ENCODE data around the gene GPR143. TPM values are rescaled to one million over a fixed set of nuclear protein-coding genes. Genes with fewer than 3 reads are reported as not detected.

The GPR143 gene
- total and polyA plus RNA-seq, 4 donors = 0.33 to 1.4 (median 0.48) TPM

DNA sequence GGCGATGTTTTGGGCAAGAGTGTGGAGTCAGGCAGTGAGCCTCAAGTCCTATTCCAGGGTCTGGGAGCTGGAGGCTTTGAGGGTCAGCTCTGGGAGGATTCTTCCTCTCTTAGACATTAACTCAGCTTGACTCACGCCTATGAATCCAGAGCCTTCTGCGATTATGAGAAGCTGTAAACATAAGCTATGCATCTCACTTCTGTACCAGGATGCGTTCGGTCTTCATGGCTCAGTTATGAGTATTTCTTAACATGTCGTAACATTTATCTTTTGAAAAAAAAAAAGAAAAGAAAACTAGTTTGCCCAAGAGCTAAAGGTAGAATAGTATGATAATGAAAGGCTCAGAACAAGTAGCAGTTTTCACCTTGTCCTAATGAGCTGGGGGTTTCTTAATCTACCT, 25.2 kb upstream of the GPR143 start:
- Histone ChIP-seq H3K4me1 (ENCODE audit: control insufficient read depth in 4 of 4, insufficient read depth in 4 of 4, low read length in 3 of 4) (peaks cover 6 to 33% (median 20%) of the 10 kb centered on the region in 4 donors), H3K27me3 (ENCODE audit: control insufficient read depth in 4 of 4, insufficient read depth in 4 of 4, low read length in 3 of 4) (peaks cover 0 to 3% (median 0%) of the 10 kb centered on the region in 4 donors), H3K9me3 (ENCODE audit: control insufficient read depth in 4 of 4, low read length in 3 of 4) (no peaks in the 10 kb centered on the region), H3K4me3 (ENCODE audit: low read depth in 1 of 3, low read length in 3 of 3) (no peak overlapping the region), H3K36me3 (ENCODE audit: control insufficient read depth in 4 of 4, insufficient read depth in 3 of 4, low read depth in 1 of 4, low read length in 3 of 4) (no peaks in the 10 kb centered on the region), H3K27ac (ENCODE audit: low read depth in 1 of 2, low read length in 2 of 2) (no peak overlapping the region), H3K9ac (ENCODE audit: low read depth in 1 of 2, low read length in 2 of 2) (no peak overlapping the region)
- WGBS = 76% methylated on average over 6 of the region's 6 CpGs
- no peak for DNase-seq (ENCODE audit: low spot score)
- TF ChIP-seq FOXA1 (IDR thresholded peaks at IDR 0.05) = no peak
- TF ChIP-seq HNF4G (IDR thresholded peaks at IDR 0.05) = no peak
- no peak for TF ChIP-seq RXRA (IDR thresholded peaks at IDR 0.05)
- no peak for TF ChIP-seq YY1 (IDR thresholded peaks at IDR 0.05)
- TF ChIP-seq, protein P1, sequence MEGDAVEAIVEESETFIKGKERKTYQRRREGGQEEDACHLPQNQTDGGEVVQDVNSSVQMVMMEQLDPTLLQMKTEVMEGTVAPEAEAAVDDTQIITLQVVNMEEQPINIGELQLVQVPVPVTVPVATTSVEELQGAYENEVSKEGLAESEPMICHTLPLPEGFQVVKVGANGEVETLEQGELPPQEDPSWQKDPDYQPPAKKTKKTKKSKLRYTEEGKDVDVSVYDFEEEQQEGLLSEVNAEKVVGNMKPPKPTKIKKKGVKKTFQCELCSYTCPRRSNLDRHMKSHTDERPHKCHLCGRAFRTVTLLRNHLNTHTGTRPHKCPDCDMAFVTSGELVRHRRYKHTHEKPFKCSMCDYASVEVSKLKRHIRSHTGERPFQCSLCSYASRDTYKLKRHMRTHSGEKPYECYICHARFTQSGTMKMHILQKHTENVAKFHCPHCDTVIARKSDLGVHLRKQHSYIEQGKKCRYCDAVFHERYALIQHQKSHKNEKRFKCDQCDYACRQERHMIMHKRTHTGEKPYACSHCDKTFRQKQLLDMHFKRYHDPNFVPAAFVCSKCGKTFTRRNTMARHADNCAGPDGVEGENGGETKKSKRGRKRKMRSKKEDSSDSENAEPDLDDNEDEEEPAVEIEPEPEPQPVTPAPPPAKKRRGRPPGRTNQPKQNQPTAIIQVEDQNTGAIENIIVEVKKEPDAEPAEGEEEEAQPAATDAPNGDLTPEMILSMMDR (IDR thresholded peaks at IDR 0.05; ENCODE audit: low read depth, low read length, missing input control) = no peak
- no peak for TF ChIP-seq JUND (IDR thresholded peaks at IDR 0.05)
- no peak for TF ChIP-seq HNF4A (conservative IDR thresholded peaks at IDR 0.05)
- TF ChIP-seq, protein P2, sequence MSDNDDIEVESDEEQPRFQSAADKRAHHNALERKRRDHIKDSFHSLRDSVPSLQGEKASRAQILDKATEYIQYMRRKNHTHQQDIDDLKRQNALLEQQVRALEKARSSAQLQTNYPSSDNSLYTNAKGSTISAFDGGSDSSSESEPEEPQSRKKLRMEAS (IDR thresholded peaks at IDR 0.05) = no peak
- TF ChIP-seq FOXA2 (IDR thresholded peaks at IDR 0.05) = no peak
- no peak for TF ChIP-seq TAF1 (conservative IDR thresholded peaks at IDR 0.05)
- TF ChIP-seq GABPA (IDR thresholded peaks at IDR 0.05 in 1 of 2, conservative IDR thresholded peaks at IDR 0.05 in 1 of 2) = no peak
- TF ChIP-seq, protein P3, sequence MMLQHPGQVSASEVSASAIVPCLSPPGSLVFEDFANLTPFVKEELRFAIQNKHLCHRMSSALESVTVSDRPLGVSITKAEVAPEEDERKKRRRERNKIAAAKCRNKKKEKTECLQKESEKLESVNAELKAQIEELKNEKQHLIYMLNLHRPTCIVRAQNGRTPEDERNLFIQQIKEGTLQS (IDR thresholded peaks at IDR 0.05) = no peak
- no peak for TF ChIP-seq RAD21 (IDR thresholded peaks at IDR 0.05)
- TF ChIP-seq SP1 (IDR thresholded peaks at IDR 0.05) = no peak
- TF ChIP-seq, protein P4, sequence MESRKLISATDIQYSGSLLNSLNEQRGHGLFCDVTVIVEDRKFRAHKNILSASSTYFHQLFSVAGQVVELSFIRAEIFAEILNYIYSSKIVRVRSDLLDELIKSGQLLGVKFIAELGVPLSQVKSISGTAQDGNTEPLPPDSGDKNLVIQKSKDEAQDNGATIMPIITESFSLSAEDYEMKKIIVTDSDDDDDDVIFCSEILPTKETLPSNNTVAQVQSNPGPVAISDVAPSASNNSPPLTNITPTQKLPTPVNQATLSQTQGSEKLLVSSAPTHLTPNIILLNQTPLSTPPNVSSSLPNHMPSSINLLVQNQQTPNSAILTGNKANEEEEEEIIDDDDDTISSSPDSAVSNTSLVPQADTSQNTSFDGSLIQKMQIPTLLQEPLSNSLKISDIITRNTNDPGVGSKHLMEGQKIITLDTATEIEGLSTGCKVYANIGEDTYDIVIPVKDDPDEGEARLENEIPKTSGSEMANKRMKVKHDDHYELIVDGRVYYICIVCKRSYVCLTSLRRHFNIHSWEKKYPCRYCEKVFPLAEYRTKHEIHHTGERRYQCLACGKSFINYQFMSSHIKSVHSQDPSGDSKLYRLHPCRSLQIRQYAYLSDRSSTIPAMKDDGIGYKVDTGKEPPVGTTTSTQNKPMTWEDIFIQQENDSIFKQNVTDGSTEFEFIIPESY (IDR thresholded peaks at IDR 0.05) = no peak
- TF ChIP-seq EGR1 (IDR thresholded peaks at IDR 0.05; ENCODE audit: low read depth in 2 of 2) = no peak

DNA sequence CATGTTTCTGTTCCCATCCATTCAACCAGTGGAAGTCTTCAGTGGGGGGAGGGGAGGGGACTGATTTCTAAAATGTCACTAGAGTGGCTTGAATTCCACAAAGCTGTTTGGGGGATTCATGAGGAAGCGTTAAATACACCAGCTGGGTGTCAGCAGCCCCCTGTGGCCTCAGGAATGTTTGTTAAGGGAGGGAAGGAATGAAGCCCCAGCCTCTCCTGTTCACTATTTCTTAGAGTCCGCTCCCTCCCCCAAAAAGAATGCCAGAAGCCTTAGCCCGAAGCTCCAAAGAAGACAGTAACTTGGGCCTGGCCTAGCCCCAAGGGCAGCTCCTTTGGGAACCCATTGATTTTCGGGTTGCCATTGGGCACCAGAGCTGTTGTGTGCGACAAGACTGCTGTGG, 23.9 kb upstream of the GPR143 start:
- Histone ChIP-seq H3K9me3 (ENCODE audit: control insufficient read depth in 4 of 4, low read length in 3 of 4) (no peaks in the 10 kb centered on the region), H3K4me3 (ENCODE audit: low read depth in 1 of 3, low read length in 3 of 3) (no peak overlapping the region), H3K4me1 (ENCODE audit: control insufficient read depth in 4 of 4, insufficient read depth in 4 of 4, low read length in 3 of 4) (peaks cover 6 to 36% (median 20%) of the 10 kb centered on the region in 4 donors), H3K36me3 (ENCODE audit: control insufficient read depth in 4 of 4, insufficient read depth in 3 of 4, low read depth in 1 of 4, low read length in 3 of 4) (no peaks in the 10 kb centered on the region), H3K27me3 (ENCODE audit: control insufficient read depth in 4 of 4, insufficient read depth in 4 of 4, low read length in 3 of 4) (peaks cover 0 to 3% (median 0%) of the 10 kb centered on the region in 4 donors), H3K27ac (ENCODE audit: low read depth in 1 of 2, low read length in 2 of 2) (no peak overlapping the region), H3K9ac (ENCODE audit: low read depth in 1 of 2, low read length in 2 of 2) (no peak overlapping the region)
- WGBS = 67% methylated on average over 5 of the region's 5 CpGs
- no peak for TF ChIP-seq HNF4A (conservative IDR thresholded peaks at IDR 0.05)
- TF ChIP-seq, protein P3 (IDR thresholded peaks at IDR 0.05) = no peak
- no peak for DNase-seq (ENCODE audit: low spot score)
